Ovary (tissue), 9 donors: ENCODE measurements around the gene IWS1. TPM values are rescaled to one million over a fixed set of nuclear protein-coding genes. Genes with fewer than 3 reads are reported as not detected.
"Not testable (repeated sequence)": the region's sequence is repeated elsewhere in the genome, so short reads cannot be mapped to it uniquely, and the experiment has no call there.

Source experiments
- DNase-seq, 5 donors: peaks; one replicate each; pipeline ENCODE4 v3.0.0-alpha.2; 2019 to 2020
- H3K27ac ChIP-seq, 2 donors: fragments of 200-600 bp; one replicate each; pipeline versions ENCODE4 v1.5.1 to v1.8.0; 2019 to 2022
- H3K27me3 ChIP-seq: fragments of 200-600 bp; one replicate; pipeline ENCODE4 v1.8.0; 2022
- H3K36me3 ChIP-seq: fragments of 200-600 bp; sonication (generic); one replicate; pipeline ENCODE4 v1.5.1; 2019
- H3K4me1 ChIP-seq: one replicate; pipeline ENCODE4 v1.8.1; 2013; ENCODE audit warnings: mild to moderate bottlenecking, moderate library complexity; ENCODE audit not compliant: insufficient read depth
- H3K4me3 ChIP-seq: fragments of 200-600 bp; sonication (generic); one replicate; pipeline ENCODE4 v1.5.1; 2017
- H3K9me3 ChIP-seq, 2 donors: fragments of 200-600 bp in 1 of 2; sonication (generic) in 1 of 2; one replicate each; pipeline versions ENCODE4 v1.5.1 to v1.8.1; 2013 to 2019; ENCODE audit warnings: mild to moderate bottlenecking in 1 of 2, moderate library complexity in 1 of 2
- CTCF ChIP-seq, 3 donors: fragments of 450-650 bp in 2 of 3; fragments of 200-600 bp in 1 of 3; IDR thresholded peaks; one replicate each; pipeline versions ENCODE4 v1.5.1 to v1.8.0; 2016 to 2022; ENCODE audit warnings: antibody characterized with exemption in 3 of 3, mild to moderate bottlenecking in 1 of 3
- EP300 ChIP-seq: sonication (generic); formaldehyde crosslinking; IDR thresholded peaks from one replicate; pipeline ENCODE4 v1.6.1; 2017; ENCODE audit warnings: antibody characterized with exemption
- POLR2A ChIP-seq: fragments of 450-650 bp; IDR thresholded peaks from one replicate; pipeline ENCODE4 v1.6.1; 2017; ENCODE audit warnings: antibody characterized with exemption, mild to moderate bottlenecking, moderate library complexity
- WGBS, 3 donors: extraction: QIAGEN DNeasy Blood & Tissue Kit in 1 of 3; methylation state at CpG; one replicate each; pipeline versions ENCODE4 v1.1.5 to v1.1.7; 2013 to 2017; 5-methylcytosine and 5-hydroxymethylcytosine counted together
- intact Hi-C, 4 donors: fragments of 100-400 bp; cut with DNase I; formaldehyde crosslinking; loops; one replicate each; pipeline versions ENCODE4 v1.11.0 to v1.15.1; 2022 to 2023
- polyA plus RNA-seq, 2 donors: library from polyadenylated mRNA; stranded (reverse); fragments of 200-250 nt in 1 of 2; fragments of 350-450 nt in 1 of 2; fragmentation: Illumina TruSeq in 1 of 2; extraction: RNeasy Lipid Tissue Mini Kit (QIAGEN cat#74804) in 1 of 2; gene quantifications; one replicate each; pipeline ENCODE4 v1.2.3, GENCODE V29; 2013 to 2014
- total RNA-seq, 7 donors: library from RNA; depleted of rRNA in 2 of 7; stranded (reverse); fragments of >200 nt in 2 of 7; fragmentation: NEBNext Ultra II Directional in 3 of 7; extraction: Animal tissue kit (Norgen Biotek cat#: 25700) in 3 of 7; gene quantifications; one replicate each; pipeline versions ENCODE4 v1.1.0 to v1.2.4, GENCODE V29; 2016 to 2023
- donor health status: DM: no; HTN: no; CAD: no; lungs with moderate emphysema.
- donor health status: DM: no; HTN: no; CAD: no.
- donor health status: Bipolar disorder and iron deficiency.
- donor health status: DM: yes; HTN: yes; CAD: no.
- donor health status: DM: no; HTN: no; CAD: no.
- donor health status: DM: yes; HTN: yes; CAD: no.

IWS1 gene
- total and polyA plus RNA-seq, 9 donors: 13.9 to 29.0 (median 25.8) TPM

GRCh38 chr2:127527001-127527804 is 914 bp upstream of the IWS1 start:
- no peak for TF ChIP-seq CTCF (IDR thresholded peaks at IDR 0.05)
- TF ChIP-seq POLR2A: no peak
- no peak for TF ChIP-seq EP300
- Histone ChIP-seq H3K27ac (peak overlapping the region; percentile 45 to 91), H3K4me3 (peak overlapping the region; percentile 100), H3K4me1 (peaks cover 4% of the 10 kb centered on the region), H3K9me3 (no peaks in the 10 kb centered on the region), H3K27me3 (no peaks in the 10 kb centered on the region), H3K36me3 (no peaks in the 10 kb centered on the region)
- intact Hi-C loops: loop anchor here in 1 of 4 donors (10.0 kb wide), 1 partner anchor 318 kb away; no protein-coding TSS in a partner anchor
- DNase-seq: no peak
- WGBS, 3 donors: 27 to 28% (median 27%) methylated on average over 13 of the region's 13 CpGs

GRCh38 chr2:127525691-127526131 is 578 bp downstream of the IWS1 start:
- Histone ChIP-seq H3K36me3 (no peaks in the 10 kb centered on the region), H3K9me3 (no peaks in the 10 kb centered on the region), H3K27ac (peak overlapping the region; percentile 45 to 91), H3K4me1 (peaks cover 4% of the 10 kb centered on the region), H3K27me3 (no peaks in the 10 kb centered on the region), H3K4me3 (peak overlapping the region; percentile 100)
- 0% methylated on average over 19 of the region's 19 CpGs for WGBS, 3 donors
- TF ChIP-seq EP300 (no peak), POLR2A (no peak), CTCF (IDR thresholded peaks at IDR 0.05) (no peak)
- DNase-seq: no peak
- intact Hi-C loops: loop anchor here in 1 of 4 donors (10.0 kb wide), 1 partner anchor 319 kb away; no protein-coding TSS in a partner anchor

DNA sequence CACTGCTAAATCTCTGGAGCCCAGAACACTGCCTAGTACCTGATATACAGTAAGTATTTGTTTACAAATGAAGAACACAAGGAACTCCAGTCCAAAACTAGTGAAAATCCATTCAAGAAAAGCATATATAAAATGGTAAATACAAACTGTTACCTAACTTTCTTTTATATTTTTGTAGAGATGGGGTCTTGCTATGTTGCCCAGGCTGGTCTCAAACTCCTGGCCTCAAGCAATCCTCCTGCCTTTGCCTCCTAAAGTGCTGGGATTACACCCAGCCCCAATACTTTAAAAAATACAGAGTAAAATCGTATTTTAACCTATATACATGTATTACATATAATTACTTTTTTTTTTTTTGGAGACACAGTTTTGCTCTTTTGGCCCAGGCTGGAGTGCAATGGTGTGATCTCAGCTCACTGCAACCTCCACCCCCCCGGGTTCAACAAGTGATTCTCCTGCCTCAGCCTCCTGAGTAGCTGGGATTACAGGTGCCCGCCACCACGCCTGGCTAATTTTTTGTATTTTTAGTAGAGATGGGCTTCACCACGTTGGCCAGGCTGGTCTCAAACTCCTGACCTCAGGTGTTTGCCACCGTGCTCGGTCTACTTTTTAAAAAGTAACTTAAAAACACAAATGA is 2.0 kb downstream of the IWS1 start:
- 90 to 94% (median 93%) methylated on average over 7 of the region's 7 CpGs for WGBS, 3 donors
- not testable (repeated sequence) for DNase-seq, H3K36me3 ChIP-seq, H3K4me3 ChIP-seq, H3K9me3 ChIP-seq, H3K27ac ChIP-seq, H3K4me1 ChIP-seq, H3K27me3 ChIP-seq
- intact Hi-C loops: loop anchor here in 1 of 4 donors (10.0 kb wide), 1 partner anchor 320 kb away; no protein-coding TSS in a partner anchor

DNA sequence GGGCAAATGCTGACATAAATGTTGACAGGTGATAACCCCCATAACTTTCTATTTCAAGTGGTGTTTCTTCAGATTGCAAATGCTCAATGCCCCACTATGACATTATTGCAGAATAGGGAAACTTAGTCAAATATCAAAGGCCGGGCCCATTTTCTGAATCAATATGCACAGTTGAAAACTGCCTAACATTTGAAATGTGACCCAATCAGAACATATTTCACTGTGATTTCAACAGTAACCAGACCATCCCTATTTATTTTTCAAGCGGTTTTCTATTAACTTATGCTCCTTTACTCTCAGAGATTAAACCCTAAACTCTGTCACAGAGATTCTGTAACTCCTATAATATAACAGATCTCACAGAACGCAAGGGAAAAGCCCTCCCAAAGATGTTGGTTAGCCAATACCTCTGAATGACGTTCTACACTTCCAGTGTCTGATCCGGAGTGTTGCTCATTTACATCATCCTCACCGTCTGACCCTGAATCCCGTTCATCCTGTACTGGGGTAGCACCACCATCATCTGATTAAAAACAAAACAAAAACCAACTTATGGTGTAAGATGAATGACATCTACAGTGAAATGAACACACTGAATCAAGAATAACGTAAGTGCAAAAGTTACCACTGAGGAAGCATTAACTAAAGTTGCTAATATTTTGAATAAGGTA is 2.9 kb downstream of the IWS1 start:
- DNase-seq: no peak
- whole genome bisulfite sequencing, 3 donors: 78 to 86% (median 82%) methylated on average over 8 of the region's 8 CpGs
- Histone ChIP-seq H3K4me1 (peaks cover 4% of the 10 kb centered on the region), H3K4me3 (no peak overlapping the region), H3K9me3 (no peaks in the 10 kb centered on the region), H3K27ac (no peak overlapping the region), H3K36me3 (no peaks in the 10 kb centered on the region), H3K27me3 (no peaks in the 10 kb centered on the region)
- intact Hi-C loops: loop anchor here in 1 of 4 donors (10.0 kb wide), 1 partner anchor 321 kb away; no protein-coding TSS in a partner anchor
- no peak for TF ChIP-seq CTCF (IDR thresholded peaks at IDR 0.05)
- no peak for TF ChIP-seq EP300
- TF ChIP-seq POLR2A: no peak
